Natural killer cell treated with Interleukin-12 subunit alpha and Interleukin-12 subunit beta and Interleukin-15 and Interleukin-18, amount 100 ng/mL, for 72 hours (primary cell): ENCODE results near the gene RGS19. TPM values are rescaled to one million over a fixed set of nuclear protein-coding genes. Genes with fewer than 3 reads are reported as not detected.
A peak's percentile ranks its signal among the peaks of the same experiment; 100 is the strongest.

Source experiments
- ATAC-seq, 2 donors: fragments of 150-1000 bp; cut with Tn5 transposase in 1 of 2; sonication (Bioruptor Pico), chemical (Tn5 transposase) in 1 of 2; 2 replicates each; pipeline ENCODE4 v1.10.0; 2021
- DNase-seq: peaks from one replicate; pipeline ENCODE4 v3.0.0; 2022; ENCODE audit warnings: low spot score
- H3K27ac Mint-ChIP-seq, 2 donors: 1 replicate in 1 of 2; 2 replicates in 1 of 2; pipeline ENCODE4 v1.8.0; 2022; ENCODE audit warnings: mixed read lengths in 2 of 2, mild to moderate bottlenecking in 1 of 2, moderate library complexity in 1 of 2
- H3K27me3 Mint-ChIP-seq, 2 donors: 1 replicate in 1 of 2; 2 replicates in 1 of 2; pipeline ENCODE4 v1.8.0; 2022; ENCODE audit warnings: mixed read lengths in 2 of 2
- H3K36me3 Mint-ChIP-seq: one replicate; pipeline ENCODE4 v1.8.0; 2022; ENCODE audit warnings: mixed read lengths
- H3K4me1 Mint-ChIP-seq, 2 donors: 1 replicate in 1 of 2; 2 replicates in 1 of 2; pipeline ENCODE4 v1.8.0; 2022; ENCODE audit warnings: low read depth in 2 of 2, mixed read lengths in 2 of 2, mild to moderate bottlenecking in 1 of 2
- H3K4me3 Mint-ChIP-seq: one replicate; pipeline ENCODE4 v1.8.0; 2022; ENCODE audit warnings: mixed read lengths
- H3K9me3 Mint-ChIP-seq: 2 replicates; pipeline ENCODE4 v1.8.0; 2022; ENCODE audit warnings: mixed read lengths
- total RNA-seq, 2 donors: library from RNA; stranded (reverse); gene quantifications; one replicate each; pipeline ENCODE4 v1.2.3, GENCODE V29; 2022

The RGS19 gene
- total RNA-seq, 2 donors from 2014 or later: 27.1 to 33.4 TPM

- DNase-seq (no peak), ATAC-seq (no peak)
- Mint-ChIP-seq H3K9me3 (no peaks in the 10 kb centered on the region), H3K4me1 (peaks cover 5 to 7% of the 10 kb centered on the region in 2 donors), H3K27me3 (no peaks in the 10 kb centered on the region), H3K27ac (no peak overlapping the region), H3K4me3 (no peak overlapping the region), H3K36me3 (no peaks in the 10 kb centered on the region)
These were observed 5.7 kb downstream of the RGS19 start for GRCh38 chr20:64073476-64074183.

- no peaks in the 10 kb centered on the region for H3K36me3 Mint-ChIP-seq
- peaks cover under 1 to 7% of the 10 kb centered on the region in 2 donors for H3K4me1 Mint-ChIP-seq
- ATAC-seq: no peak
- no peaks in the 10 kb centered on the region for H3K9me3 Mint-ChIP-seq
- no peaks in the 10 kb centered on the region for H3K27me3 Mint-ChIP-seq
- H3K4me3 Mint-ChIP-seq: no peak overlapping the region
- DNase-seq: no peak
- H3K27ac Mint-ChIP-seq: peak overlapping the region in 1 of 2 donors; percentile 66
These were observed 6.7 kb downstream of the RGS19 start for GRCh38 chr20:64072498-64073063.

GRCh38 chr20:64071341-64072332 lies 7.7 kb downstream of the RGS19 start:
- DNase-seq (no peak), ATAC-seq (no peak)
- Mint-ChIP-seq H3K4me1 (peaks cover 8 to 12% of the 10 kb centered on the region in 2 donors), H3K27ac (peak overlapping the region in 1 of 2 donors; percentile 66), H3K9me3 (no peaks in the 10 kb centered on the region), H3K4me3 (no peak overlapping the region), H3K27me3 (no peaks in the 10 kb centered on the region), H3K36me3 (no peaks in the 10 kb centered on the region)

GRCh38 chr20:64070244-64070993 lies 8.9 kb downstream of the RGS19 start:
- ATAC-seq (no peak), DNase-seq (no peak)
- peaks cover 18 to 22% of the 10 kb centered on the region in 2 donors for H3K4me1 Mint-ChIP-seq
- H3K27me3 Mint-ChIP-seq: no peaks in the 10 kb centered on the region
- H3K27ac Mint-ChIP-seq: no peak overlapping the region
- no peaks in the 10 kb centered on the region for H3K36me3 Mint-ChIP-seq
- no peak overlapping the region for H3K4me3 Mint-ChIP-seq
- no peaks in the 10 kb centered on the region for H3K9me3 Mint-ChIP-seq

GRCh38 chr20:64069614-64070243 lies 9.6 kb downstream of the RGS19 start:
- H3K4me1 Mint-ChIP-seq: peaks cover 24 to 26% of the 10 kb centered on the region in 2 donors
- H3K27me3 Mint-ChIP-seq: no peaks in the 10 kb centered on the region
- no peak overlapping the region for H3K27ac Mint-ChIP-seq
- H3K4me3 Mint-ChIP-seq: no peak overlapping the region
- DNase-seq (no peak), ATAC-seq (no peak)
- no peaks in the 10 kb centered on the region for H3K9me3 Mint-ChIP-seq
- H3K36me3 Mint-ChIP-seq: no peaks in the 10 kb centered on the region

GRCh38 chr20:64069209-64069613 lies 10.1 kb downstream of the RGS19 start:
- Mint-ChIP-seq H3K36me3 (no peaks in the 10 kb centered on the region), H3K9me3 (no peaks in the 10 kb centered on the region), H3K4me1 (peaks cover 29 to 30% of the 10 kb centered on the region in 2 donors), H3K27me3 (no peaks in the 10 kb centered on the region), H3K27ac (no peak overlapping the region), H3K4me3 (no peak overlapping the region)
- no peak for ATAC-seq
- DNase-seq: no peak

- H3K36me3 Mint-ChIP-seq: no peaks in the 10 kb centered on the region
- no peak overlapping the region for H3K27ac Mint-ChIP-seq
- H3K4me3 Mint-ChIP-seq: no peak overlapping the region
- no peak for ATAC-seq
- H3K9me3 Mint-ChIP-seq: no peaks in the 10 kb centered on the region
- H3K27me3 Mint-ChIP-seq: no peaks in the 10 kb centered on the region
- no peak for DNase-seq
- peaks cover 35% of the 10 kb centered on the region in 2 donors for H3K4me1 Mint-ChIP-seq
These were observed 10.7 kb downstream of the RGS19 start for GRCh38 chr20:64068386-64069208.

GRCh38 chr20:64067733-64068307 lies 11.5 kb downstream of the RGS19 start:
- Mint-ChIP-seq H3K9me3 (no peaks in the 10 kb centered on the region), H3K4me3 (no peak overlapping the region), H3K36me3 (no peaks in the 10 kb centered on the region), H3K4me1 (peaks cover 35 to 36% of the 10 kb centered on the region in 2 donors), H3K27me3 (no peaks in the 10 kb centered on the region), H3K27ac (no peak overlapping the region)
- no peak for DNase-seq
- ATAC-seq: no peak

GRCh38 chr20:64067005-64067632 lies 12.2 kb downstream of the RGS19 start:
- Mint-ChIP-seq H3K4me3 (no peak overlapping the region), H3K27me3 (no peaks in the 10 kb centered on the region)

GRCh38 chr20:64065974-64066343 lies 13.4 kb downstream of the RGS19 start:
- DNase-seq (peak; percentile 85), ATAC-seq (peak; percentile 81)
- Mint-ChIP-seq H3K27ac (peak overlapping the region; percentile 65 to 81), H3K36me3 (no peaks in the 10 kb centered on the region), H3K9me3 (no peaks in the 10 kb centered on the region), H3K4me1 (peaks cover 31 to 36% of the 10 kb centered on the region in 2 donors), H3K27me3 (no peaks in the 10 kb centered on the region), H3K4me3 (peak overlapping the region; percentile 69)

More at GRCh38 chr20:64067005-64067632, 12.2 kb downstream of the RGS19 start:
- DNase-seq: no peak
- H3K9me3 Mint-ChIP-seq: no peaks in the 10 kb centered on the region
- ATAC-seq: no peak
- H3K27ac Mint-ChIP-seq: peak overlapping the region in 1 of 2 donors; percentile 56
- no peaks in the 10 kb centered on the region for H3K36me3 Mint-ChIP-seq
- peaks cover 31 to 36% of the 10 kb centered on the region in 2 donors for H3K4me1 Mint-ChIP-seq

GRCh38 chr20:64065062-64065973 lies 14.0 kb downstream of the RGS19 start:
- Mint-ChIP-seq H3K9me3 (no peaks in the 10 kb centered on the region), H3K27me3 (no peaks in the 10 kb centered on the region), H3K4me3 (peak overlapping the region; percentile 69), H3K4me1 (peaks cover 31 to 36% of the 10 kb centered on the region in 2 donors), H3K27ac (peak overlapping the region; percentile 65 to 81), H3K36me3 (no peaks in the 10 kb centered on the region)
- DNase-seq (no peak), ATAC-seq (no peak)
